HepG2 (cell line): ENCODE measurements around the gene DAPK1. TPM values are rescaled to one million over a fixed set of nuclear protein-coding genes. Genes with fewer than 3 reads are reported as not detected.

Experiments
- ATF7-NPFF ChIP-seq: sonication (generic); formaldehyde crosslinking; IDR thresholded peaks from 2 replicates; pipeline ENCODE4 v1.8.1; 2023; ENCODE audit warnings: mild to moderate bottlenecking, low read depth, missing genetic modification reagents, moderate library complexity
- FOXJ3 ChIP-seq: sonication (generic); formaldehyde crosslinking; IDR thresholded peaks from 2 replicates; pipeline ENCODE4 v1.4.0; 2020; ENCODE audit warnings: missing genetic modification reagents, mild to moderate bottlenecking, borderline replicate concordance
- LCORL ChIP-seq, 2 experiments: fragments of 450-650 bp in 1 of 2; sonication (generic) in 1 of 2; formaldehyde crosslinking in 1 of 2; IDR thresholded peaks; 2 replicates each; pipeline versions ENCODE4 v1.5.0 to v1.6.1; 2017 to 2020; ENCODE audit warnings: antibody characterized with exemption in 1 of 2, missing genetic modification reagents in 1 of 2
- MAFG ChIP-seq: sonication (generic); formaldehyde crosslinking; IDR thresholded peaks from 2 replicates; pipeline ENCODE4 v1.5.1; 2020; ENCODE audit warnings: mild to moderate bottlenecking, missing genetic modification reagents
- MTF2 ChIP-seq: sonication (generic); formaldehyde crosslinking; IDR thresholded peaks from 2 replicates; pipeline ENCODE4 v1.5.0; 2020; ENCODE audit warnings: missing genetic modification reagents, borderline replicate concordance
- NAIF1 ChIP-seq: sonication (generic); formaldehyde crosslinking; IDR thresholded peaks from 2 replicates; pipeline ENCODE4 v1.5.0; 2020; ENCODE audit warnings: mild to moderate bottlenecking, missing genetic modification reagents, borderline replicate concordance
- NR2F1 ChIP-seq, 2 experiments: fragments of 450-650 bp in 1 of 2; formaldehyde crosslinking in 1 of 2; IDR thresholded peaks; 2 replicates each; pipeline versions ENCODE4 v1.5.0 to v1.6.1; 2016 to 2020; ENCODE audit warnings: mild to moderate bottlenecking in 1 of 2, missing compliant biosample characterization in 1 of 2, missing genetic modification reagents in 1 of 2, moderate library complexity in 1 of 2
- PHF5A ChIP-seq: IDR thresholded peaks from one replicate; pipeline ENCODE4 v1.6.1; 2018; ENCODE audit warnings: low read depth, missing genetic modification reagents; ENCODE audit not compliant: unreplicated experiment
- PRPF4 ChIP-seq: fragments of 200-400 bp; formaldehyde crosslinking; IDR thresholded peaks from 2 replicates; pipeline ENCODE4 v1.6.1; 2016; ENCODE audit warnings: low read length, low read depth; ENCODE audit not compliant: poor library complexity, severe bottlenecking
- RCOR2 ChIP-seq: IDR thresholded peaks from 2 replicates; pipeline ENCODE4 v1.6.1; 2016; ENCODE audit warnings: missing biosample characterization, missing genetic modification reagents
- SP140L ChIP-seq: sonication (generic); formaldehyde crosslinking; IDR thresholded peaks from 2 replicates; pipeline ENCODE4 v1.4.0; 2020; ENCODE audit warnings: missing genetic modification reagents, borderline replicate concordance
- ZFP62 ChIP-seq: sonication (generic); formaldehyde crosslinking; IDR thresholded peaks from 2 replicates; pipeline ENCODE4 v1.4.0; 2020; ENCODE audit warnings: missing genetic modification reagents
- ZNF275 ChIP-seq: sonication (generic); formaldehyde crosslinking; IDR thresholded peaks from 2 replicates; pipeline ENCODE4 v1.8.0; 2022; ENCODE audit warnings: missing genetic modification reagents, mild to moderate bottlenecking, inconsistent platforms, borderline replicate concordance
- ZNF317 ChIP-seq: sonication (generic); formaldehyde crosslinking; IDR thresholded peaks from 2 replicates; pipeline ENCODE4 v1.5.0; 2020; ENCODE audit warnings: mild to moderate bottlenecking, missing genetic modification reagents
- ZNF335 ChIP-seq: sonication (generic); formaldehyde crosslinking; IDR thresholded peaks from 2 replicates; pipeline ENCODE4 v1.4.0; 2020; ENCODE audit warnings: missing genetic modification reagents
- ZNF33A ChIP-seq: sonication (generic); formaldehyde crosslinking; IDR thresholded peaks from 2 replicates; pipeline ENCODE4 v1.5.1; 2020; ENCODE audit warnings: missing genetic modification reagents, mild to moderate bottlenecking, moderate library complexity, borderline replicate concordance
- polyA plus RNA-seq, 8 experiments: library from polyadenylated mRNA; depleted of rRNA in 3 of 8; stranded (reverse) in 7 of 8; unstranded in 1 of 8; fragments of >200 nt; fragmentation: Illumina TruSeq in 4 of 8; extraction: Trizol in 4 of 8; gene quantifications; 2 replicates each; pipeline versions ENCODE4 v1.2.1 to v1.2.3, GENCODE V29; 2011 to 2016; ENCODE audit warnings: low read depth in 4 of 8, missing spikeins in 1 of 8, mixed read lengths in 1 of 8; ENCODE audit not compliant: insufficient read depth in 1 of 8
- total RNA-seq, 5 experiments: library from RNA; depleted of rRNA; stranded (reverse); fragments of >200 nt; fragmentation: Illumina TruSeq; extraction: Trizol; gene quantifications; 2 replicates each; pipeline ENCODE4 v1.2.3, GENCODE V29; 2016; ENCODE audit warnings: low read depth in 1 of 5
- TF ChIP-seq, protein P1 (sequence below): sonication (generic); formaldehyde crosslinking; IDR thresholded peaks from 2 replicates; pipeline ENCODE4 v1.5.0; 2020; ENCODE audit warnings: mild to moderate bottlenecking, missing genetic modification reagents, borderline replicate concordance
- TF ChIP-seq, protein P2 (sequence below): sonication (generic); formaldehyde crosslinking; IDR thresholded peaks from 2 replicates; pipeline ENCODE4 v1.4.0; 2020; ENCODE audit warnings: mild to moderate bottlenecking, missing genetic modification reagents
- TF ChIP-seq, protein P3 (sequence below): sonication (generic); formaldehyde crosslinking; conservative IDR thresholded peaks from 2 replicates; pipeline ENCODE4 v1.8.0; 2022; ENCODE audit warnings: missing genetic modification reagents

Gene DAPK1
- total and polyA plus RNA-seq, 2 of the 13 experiments (the other 11 are each of a cell fraction or from before 2014, with no cell fraction given) = 35.7 to 35.9 TPM

DNA sequence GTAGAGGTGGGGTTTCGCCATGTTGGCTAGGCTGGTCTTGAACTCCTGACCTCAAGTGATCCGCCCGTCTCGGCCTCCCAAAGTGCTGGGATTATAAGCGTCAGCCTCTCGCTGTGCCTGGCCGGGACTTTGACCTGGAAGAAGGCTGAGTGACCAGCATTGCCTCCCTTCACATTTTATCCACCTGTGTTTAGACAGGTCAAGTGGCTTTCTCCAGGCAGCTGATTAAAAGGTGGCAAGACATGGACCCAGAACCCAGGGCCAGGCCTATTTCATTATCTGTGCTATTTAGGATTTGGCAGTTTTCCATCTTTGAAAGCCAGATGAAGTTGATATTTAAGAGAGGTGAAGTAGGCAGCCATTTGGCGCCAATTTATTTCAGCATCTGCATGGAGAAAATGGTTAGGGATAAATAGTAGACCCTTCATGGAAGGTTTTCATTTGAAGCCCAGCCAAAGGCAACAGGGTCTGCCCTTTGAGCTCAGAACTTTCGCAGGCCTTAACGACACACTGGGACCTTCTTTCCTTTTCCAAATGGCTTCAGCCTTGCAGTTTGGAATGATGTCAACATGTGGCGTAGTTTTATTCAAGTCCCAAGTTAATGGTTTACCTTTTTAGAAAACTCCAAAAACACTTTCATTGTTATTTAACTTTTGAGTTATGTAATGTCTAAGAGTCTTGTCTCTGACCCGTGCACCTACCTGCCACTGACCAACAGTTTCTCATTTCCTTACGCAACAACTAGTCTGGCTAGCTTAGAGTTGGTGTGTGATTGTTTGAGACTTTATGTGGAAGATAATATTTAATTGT lies 8.4 kb downstream of the DAPK1 start (continued):
- TF ChIP-seq, protein P1, sequence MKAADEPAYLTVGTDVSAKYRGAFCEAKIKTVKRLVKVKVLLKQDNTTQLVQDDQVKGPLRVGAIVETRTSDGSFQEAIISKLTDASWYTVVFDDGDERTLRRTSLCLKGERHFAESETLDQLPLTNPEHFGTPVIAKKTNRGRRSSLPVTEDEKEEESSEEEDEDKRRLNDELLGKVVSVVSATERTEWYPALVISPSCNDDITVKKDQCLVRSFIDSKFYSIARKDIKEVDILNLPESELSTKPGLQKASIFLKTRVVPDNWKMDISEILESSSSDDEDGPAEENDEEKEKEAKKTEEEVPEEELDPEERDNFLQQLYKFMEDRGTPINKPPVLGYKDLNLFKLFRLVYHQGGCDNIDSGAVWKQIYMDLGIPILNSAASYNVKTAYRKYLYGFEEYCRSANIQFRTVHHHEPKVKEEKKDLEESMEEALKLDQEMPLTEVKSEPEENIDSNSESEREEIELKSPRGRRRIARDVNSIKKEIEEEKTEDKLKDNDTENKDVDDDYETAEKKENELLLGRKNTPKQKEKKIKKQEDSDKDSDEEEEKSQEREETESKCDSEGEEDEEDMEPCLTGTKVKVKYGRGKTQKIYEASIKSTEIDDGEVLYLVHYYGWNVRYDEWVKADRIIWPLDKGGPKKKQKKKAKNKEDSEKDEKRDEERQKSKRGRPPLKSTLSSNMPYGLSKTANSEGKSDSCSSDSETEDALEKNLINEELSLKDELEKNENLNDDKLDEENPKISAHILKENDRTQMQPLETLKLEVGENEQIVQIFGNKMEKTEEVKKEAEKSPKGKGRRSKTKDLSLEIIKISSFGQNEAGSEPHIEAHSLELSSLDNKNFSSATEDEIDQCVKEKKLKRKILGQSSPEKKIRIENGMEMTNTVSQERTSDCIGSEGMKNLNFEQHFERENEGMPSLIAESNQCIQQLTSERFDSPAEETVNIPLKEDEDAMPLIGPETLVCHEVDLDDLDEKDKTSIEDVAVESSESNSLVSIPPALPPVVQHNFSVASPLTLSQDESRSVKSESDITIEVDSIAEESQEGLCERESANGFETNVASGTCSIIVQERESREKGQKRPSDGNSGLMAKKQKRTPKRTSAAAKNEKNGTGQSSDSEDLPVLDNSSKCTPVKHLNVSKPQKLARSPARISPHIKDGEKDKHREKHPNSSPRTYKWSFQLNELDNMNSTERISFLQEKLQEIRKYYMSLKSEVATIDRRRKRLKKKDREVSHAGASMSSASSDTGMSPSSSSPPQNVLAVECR (CRISPR knock-in tag) = peak; percentile 57; the same call in 1 of the 2 replicates
- TF ChIP-seq NR2F1 (CRISPR knock-in tag; IDR thresholded peaks at IDR 0.05) (peak in 1 of 2 experiments; percentile 56; a peak in 2 of 4 replicates), ZNF317 (CRISPR knock-in tag) (0 out of 2 replicates have a peak, but pooled peaks have one; percentile 51), ZNF335 (CRISPR knock-in tag) (0 out of 2 replicates have a peak, but pooled peaks have one; percentile 42), SP140L (CRISPR knock-in tag) (no peak), ATF7-NPFF (CRISPR knock-in tag) (no peak), PRPF4 (no peak), RCOR2 (CRISPR knock-in tag) (no peak), MTF2 (CRISPR knock-in tag) (no peak), MAFG (CRISPR knock-in tag) (no peak), ZFP62 (CRISPR knock-in tag) (no peak), NAIF1 (CRISPR knock-in tag) (no peak), FOXJ3 (CRISPR knock-in tag) (peak; percentile 76; the same call in 1 of the 2 replicates), LCORL (IDR thresholded peaks at IDR 0.05) (peak; percentile 56; the same call in 1 of the 2 replicates), LCORL (CRISPR knock-in tag; IDR thresholded peaks at IDR 0.05) (peak; percentile 70; the same call in 1 of the 2 replicates), PHF5A (CRISPR knock-in tag) (no peak), ZNF33A (peak; percentile 23; the same call in 1 of the 2 replicates), ZNF275 (CRISPR knock-in tag) (no peak)
- TF ChIP-seq, protein P2, sequence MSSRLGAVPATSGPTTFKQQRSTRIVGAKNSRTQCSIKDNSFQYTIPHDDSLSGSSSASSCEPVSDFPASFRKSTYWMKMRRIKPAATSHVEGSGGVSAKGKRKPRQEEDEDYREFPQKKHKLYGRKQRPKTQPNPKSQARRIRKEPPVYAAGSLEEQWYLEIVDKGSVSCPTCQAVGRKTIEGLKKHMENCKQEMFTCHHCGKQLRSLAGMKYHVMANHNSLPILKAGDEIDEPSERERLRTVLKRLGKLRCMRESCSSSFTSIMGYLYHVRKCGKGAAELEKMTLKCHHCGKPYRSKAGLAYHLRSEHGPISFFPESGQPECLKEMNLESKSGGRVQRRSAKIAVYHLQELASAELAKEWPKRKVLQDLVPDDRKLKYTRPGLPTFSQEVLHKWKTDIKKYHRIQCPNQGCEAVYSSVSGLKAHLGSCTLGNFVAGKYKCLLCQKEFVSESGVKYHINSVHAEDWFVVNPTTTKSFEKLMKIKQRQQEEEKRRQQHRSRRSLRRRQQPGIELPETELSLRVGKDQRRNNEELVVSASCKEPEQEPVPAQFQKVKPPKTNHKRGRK (CRISPR knock-in tag) = no peak
- TF ChIP-seq, protein P3, sequence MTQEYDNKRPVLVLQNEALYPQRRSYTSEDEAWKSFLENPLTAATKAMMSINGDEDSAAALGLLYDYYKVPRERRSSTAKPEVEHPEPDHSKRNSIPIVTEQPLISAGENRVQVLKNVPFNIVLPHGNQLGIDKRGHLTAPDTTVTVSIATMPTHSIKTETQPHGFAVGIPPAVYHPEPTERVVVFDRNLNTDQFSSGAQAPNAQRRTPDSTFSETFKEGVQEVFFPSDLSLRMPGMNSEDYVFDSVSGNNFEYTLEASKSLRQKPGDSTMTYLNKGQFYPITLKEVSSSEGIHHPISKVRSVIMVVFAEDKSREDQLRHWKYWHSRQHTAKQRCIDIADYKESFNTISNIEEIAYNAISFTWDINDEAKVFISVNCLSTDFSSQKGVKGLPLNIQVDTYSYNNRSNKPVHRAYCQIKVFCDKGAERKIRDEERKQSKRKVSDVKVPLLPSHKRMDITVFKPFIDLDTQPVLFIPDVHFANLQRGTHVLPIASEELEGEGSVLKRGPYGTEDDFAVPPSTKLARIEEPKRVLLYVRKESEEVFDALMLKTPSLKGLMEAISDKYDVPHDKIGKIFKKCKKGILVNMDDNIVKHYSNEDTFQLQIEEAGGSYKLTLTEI (CRISPR knock-in tag) = no peak
